Prostate gland (tissue), 2 donors: ENCODE results near the gene CFAP20DC. TPM values are rescaled to one million over a fixed set of nuclear protein-coding genes. Genes with fewer than 3 reads are reported as not detected.

Experiments
- DNase-seq: peaks from one replicate; pipeline ENCODE4 v3.0.0-alpha.2; 2019; ENCODE audit warnings: low spot score
- H3K27ac ChIP-seq, 2 donors: fragments of 200-600 bp; sonication (generic); 2 replicates each; pipeline ENCODE4 v1.5.1; 2017 to 2019
- H3K27me3 ChIP-seq: fragments of 200-600 bp; sonication (generic); replicated peaks from 2 replicates; pipeline ENCODE4 v1.5.1; 2019; ENCODE audit not compliant: insufficient read depth
- H3K36me3 ChIP-seq, 2 donors: fragments of 200-600 bp; sonication (generic); 1 replicate in 1 of 2; 2 replicates in 1 of 2; pipeline versions ENCODE4 v1.5.1 to v1.8.1; 2017 to 2019
- H3K4me1 ChIP-seq: fragments of 200-600 bp; sonication (generic); replicated peaks from 2 replicates; pipeline ENCODE4 v1.5.1; 2019
- H3K4me3 ChIP-seq, 2 donors: fragments of 200-600 bp; sonication (generic); 2 replicates each; pipeline ENCODE4 v1.5.1; 2017 to 2019
- H3K9me3 ChIP-seq: fragments of 200-600 bp; sonication (generic); 2 replicates; pipeline ENCODE4 v1.5.1; 2017
- POLR2A ChIP-seq: fragments of 450-650 bp; IDR thresholded peaks from one replicate; pipeline ENCODE4 v1.6.1; 2016; ENCODE audit warnings: antibody characterized with exemption, mild to moderate bottlenecking
- POLR2AphosphoS5 ChIP-seq: sonication (generic); formaldehyde crosslinking; IDR thresholded peaks from one replicate; pipeline ENCODE4 v1.6.1; 2017; ENCODE audit warnings: antibody characterized with exemption
- WGBS: methylation state at CpG from one replicate; pipeline ENCODE4 v1.1.5; 2018; 5-methylcytosine and 5-hydroxymethylcytosine counted together
- intact Hi-C: fragments of 100-400 bp; cut with DNase I; formaldehyde crosslinking; loops from one replicate; pipeline ENCODE4 v1.14.2; 2022
- total RNA-seq, 2 donors: library from RNA; depleted of rRNA; stranded (reverse); fragments of >200 nt; gene quantifications; one replicate each; pipeline ENCODE4 v1.1.0, GENCODE V29; 2016
- TF ChIP-seq, protein P1 (sequence below), 4 experiments: fragments of 200-600 bp in 2 of 4; fragments of 450-650 bp in 2 of 4; sonication (generic) in 2 of 4; IDR thresholded peaks; 1 replicate in 3 of 4; 2 replicates in 1 of 4; pipeline ENCODE4 v1.5.1; 2016 to 2019; ENCODE audit warnings: antibody characterized with exemption in 4 of 4, mild to moderate bottlenecking in 2 of 4, moderate library complexity in 2 of 4

The CFAP20DC gene
- total RNA-seq, 2 donors from 2014 or later = 0.36 to 8.3 TPM

- TF ChIP-seq, protein P1, sequence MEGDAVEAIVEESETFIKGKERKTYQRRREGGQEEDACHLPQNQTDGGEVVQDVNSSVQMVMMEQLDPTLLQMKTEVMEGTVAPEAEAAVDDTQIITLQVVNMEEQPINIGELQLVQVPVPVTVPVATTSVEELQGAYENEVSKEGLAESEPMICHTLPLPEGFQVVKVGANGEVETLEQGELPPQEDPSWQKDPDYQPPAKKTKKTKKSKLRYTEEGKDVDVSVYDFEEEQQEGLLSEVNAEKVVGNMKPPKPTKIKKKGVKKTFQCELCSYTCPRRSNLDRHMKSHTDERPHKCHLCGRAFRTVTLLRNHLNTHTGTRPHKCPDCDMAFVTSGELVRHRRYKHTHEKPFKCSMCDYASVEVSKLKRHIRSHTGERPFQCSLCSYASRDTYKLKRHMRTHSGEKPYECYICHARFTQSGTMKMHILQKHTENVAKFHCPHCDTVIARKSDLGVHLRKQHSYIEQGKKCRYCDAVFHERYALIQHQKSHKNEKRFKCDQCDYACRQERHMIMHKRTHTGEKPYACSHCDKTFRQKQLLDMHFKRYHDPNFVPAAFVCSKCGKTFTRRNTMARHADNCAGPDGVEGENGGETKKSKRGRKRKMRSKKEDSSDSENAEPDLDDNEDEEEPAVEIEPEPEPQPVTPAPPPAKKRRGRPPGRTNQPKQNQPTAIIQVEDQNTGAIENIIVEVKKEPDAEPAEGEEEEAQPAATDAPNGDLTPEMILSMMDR (IDR thresholded peaks at IDR 0.05) = no peak
- TF ChIP-seq POLR2AphosphoS5 (no peak), POLR2A (no peak)
- Histone ChIP-seq H3K4me3 (no peak overlapping the region), H3K36me3 (no peaks in the 10 kb centered on the region), H3K27ac (no peak overlapping the region), H3K4me1 (no peaks in the 10 kb centered on the region), H3K27me3 (no peaks in the 10 kb centered on the region), H3K9me3 (no peaks in the 10 kb centered on the region)
- WGBS = 41% methylated on average over 2 of the region's 2 CpGs
- intact Hi-C loops = no loop called here
- no peak for DNase-seq
Measured at GRCh38 chr3:58874795-58875194, 175.0 kb downstream of the CFAP20DC start.

GRCh38 chr3:58874248-58874741 is 175.5 kb downstream of the CFAP20DC start:
- intact Hi-C loops = no loop called here
- Histone ChIP-seq H3K9me3 (no peaks in the 10 kb centered on the region), H3K36me3 (no peaks in the 10 kb centered on the region), H3K4me3 (no peak overlapping the region), H3K4me1 (no peaks in the 10 kb centered on the region), H3K27ac (no peak overlapping the region), H3K27me3 (no peaks in the 10 kb centered on the region)
- DNase-seq = no peak
- TF ChIP-seq POLR2AphosphoS5 (no peak), POLR2A (no peak)
- TF ChIP-seq, protein P1 (IDR thresholded peaks at IDR 0.05) = no peak
- WGBS = 61% methylated on average over 5 of the region's 5 CpGs

DNA sequence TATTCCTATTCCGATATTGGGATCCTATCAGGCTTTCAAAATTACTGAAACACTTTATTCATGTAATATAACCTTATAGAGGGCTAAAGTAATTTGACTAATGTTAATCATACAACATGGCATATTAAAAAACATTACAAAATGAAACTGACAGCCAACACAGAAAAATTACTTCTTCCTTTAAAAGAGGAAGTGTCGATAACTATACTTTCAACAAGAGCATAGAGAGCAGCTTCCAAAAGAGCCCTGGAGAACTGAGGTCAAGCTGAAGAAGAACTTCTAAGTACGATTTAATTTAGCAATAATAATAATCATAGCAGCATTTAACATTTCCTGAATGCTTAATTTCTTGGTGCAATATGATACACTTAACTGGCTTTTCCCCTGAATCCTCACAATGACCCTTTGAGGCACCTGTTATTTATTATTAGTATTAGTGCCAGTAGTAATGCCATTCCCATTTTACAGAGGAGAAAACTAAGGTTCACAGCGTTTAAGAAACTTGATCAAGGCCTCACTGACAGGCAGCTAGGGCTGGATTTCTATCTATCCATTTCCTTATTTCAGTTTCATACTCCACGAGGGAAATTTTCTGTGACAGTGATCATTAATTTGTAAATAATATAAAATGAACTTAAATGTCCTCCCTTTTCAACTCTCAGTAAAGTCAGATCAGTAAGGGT is 181.6 kb downstream of the CFAP20DC start:
- 82% methylated on average over 5 of the region's 5 CpGs for WGBS
- no peak overlapping the region for H3K4me3 ChIP-seq
- H3K27ac ChIP-seq = no peak overlapping the region
- no peak for DNase-seq
- H3K9me3 ChIP-seq = no peaks in the 10 kb centered on the region
- intact Hi-C loops = no loop called here
- H3K4me1 ChIP-seq = no peaks in the 10 kb centered on the region
- no peaks in the 10 kb centered on the region for H3K27me3 ChIP-seq
- H3K36me3 ChIP-seq = no peaks in the 10 kb centered on the region
- TF ChIP-seq POLR2A (no peak), POLR2AphosphoS5 (no peak)
- TF ChIP-seq, protein P1 (IDR thresholded peaks at IDR 0.05) = no peak

DNA sequence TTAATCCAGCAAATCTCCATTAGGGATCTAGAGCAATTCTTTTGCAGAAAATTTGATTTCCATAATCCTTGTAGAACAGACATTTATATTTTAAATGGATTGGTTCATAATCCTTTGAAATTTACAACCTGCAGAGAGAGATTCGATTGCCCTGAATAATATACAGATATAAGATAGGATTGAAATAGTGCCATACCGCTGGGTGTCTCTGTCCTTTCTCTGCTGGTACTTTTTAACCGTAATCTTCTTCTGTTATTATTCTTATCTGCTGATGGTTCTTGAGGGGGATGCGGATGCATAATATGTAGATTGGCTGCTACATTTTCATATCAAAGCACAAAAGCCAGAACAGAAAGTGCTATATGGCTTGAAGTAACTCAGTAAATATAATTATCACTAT is 182.2 kb downstream of the CFAP20DC start:
- no peaks in the 10 kb centered on the region for H3K9me3 ChIP-seq
- intact Hi-C loops = no loop called here
- no peak overlapping the region for H3K27ac ChIP-seq
- no peak overlapping the region for H3K4me3 ChIP-seq
- no peaks in the 10 kb centered on the region for H3K36me3 ChIP-seq
- DNase-seq = no peak
- no peaks in the 10 kb centered on the region for H3K27me3 ChIP-seq
- H3K4me1 ChIP-seq = no peaks in the 10 kb centered on the region
- TF ChIP-seq POLR2A (no peak), POLR2AphosphoS5 (no peak)
- TF ChIP-seq, protein P1 (IDR thresholded peaks at IDR 0.05) = no peak
- WGBS = 74% methylated on average over 4 of the region's 4 CpGs

DNA sequence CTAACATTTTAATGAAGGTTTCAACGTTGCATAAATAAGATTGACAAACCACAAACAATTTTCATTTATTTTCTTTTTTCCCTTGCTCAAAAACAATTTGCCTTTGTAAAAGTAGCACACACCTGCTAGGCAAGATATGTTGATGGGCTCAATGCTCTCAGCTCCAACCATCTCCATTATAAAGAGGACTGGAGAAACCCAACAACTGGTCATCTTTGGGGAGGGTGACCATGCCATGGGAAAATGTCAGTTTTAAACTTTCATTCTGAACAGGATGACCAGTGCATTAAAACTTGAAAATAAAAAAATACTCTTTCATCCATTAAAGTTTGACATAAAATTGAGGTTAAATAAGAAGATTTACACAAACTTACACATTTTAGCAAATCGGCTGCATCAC is 183.7 kb downstream of the CFAP20DC start:
- no peak overlapping the region for H3K27ac ChIP-seq
- DNase-seq = no peak
- no peaks in the 10 kb centered on the region for H3K9me3 ChIP-seq
- H3K27me3 ChIP-seq = no peaks in the 10 kb centered on the region
- H3K4me1 ChIP-seq = no peaks in the 10 kb centered on the region
- whole genome bisulfite sequencing = 78% methylated on average over 2 of the region's 2 CpGs
- TF ChIP-seq POLR2AphosphoS5 (no peak), POLR2A (no peak)
- TF ChIP-seq, protein P1 (IDR thresholded peaks at IDR 0.05) = no peak
- no peak overlapping the region for H3K4me3 ChIP-seq
- H3K36me3 ChIP-seq = no peaks in the 10 kb centered on the region
- intact Hi-C loops = no loop called here
